Measurements from ENCODE around the gene MRPL55. TPM values are rescaled to one million over a fixed set of nuclear protein-coding genes. Genes with fewer than 3 reads are reported as not detected.

MRPL55 gene
- total and polyA plus RNA-seq, 2 experiments from 2014 or later: 57.5 to 95.1 TPM

GRCh38 chr1:228102791-228103620 is 6.1 kb downstream of the MRPL55 start, which contains the start of gene C1orf35:
TSS of gene C1orf35 (minus strand) at chr1:228103325. CDS start at chr1:228103227, 98 bp downstream.
- H3K4me1 ChIP-seq (ENCODE audit: insufficient read depth): peaks cover 9% of the 10 kb centered on the region
- in situ Hi-C loops (cut with MboI): no loop called here
- WGBS, 2 experiments (ENCODE audit: low coverage in 1 of 2, low lambda C conversion rate in 2 of 2, missing lambda C conversion rate in 2 of 2): 1% methylated on average over 58 to 83 of the region's 104 CpGs
- peaks cover 56% of the 10 kb centered on the region for H3K79me2 ChIP-seq (ENCODE audit: insufficient read depth)
- peak within 1 kb of the TSS; percentile 83 for H3K4me2 ChIP-seq (ENCODE audit: unreplicated experiment)
- H3K27me3 ChIP-seq (replicated peaks; ENCODE audit: insufficient read depth): no peaks in the 10 kb centered on the region
- peak within 1 kb of the TSS; percentile 75 for H3K27ac ChIP-seq
- H2AFZ ChIP-seq: peak within 1 kb of the TSS; percentile 95
- no peak for TF ChIP-seq EZH2 (IDR thresholded peaks at IDR 0.05; ENCODE audit: insufficient read depth, poor library complexity, severe bottlenecking)
- TF ChIP-seq EZH2phosphoT487 (IDR thresholded peaks at IDR 0.05; ENCODE audit: insufficient read depth, low read depth): no peak
- H3K9me3 ChIP-seq (ENCODE audit: low read depth): no peaks in the 10 kb centered on the region
- peaks cover 32% of the 10 kb centered on the region for H3F3A ChIP-seq (ENCODE audit: insufficient read depth)
- H3K9ac ChIP-seq: peak within 1 kb of the TSS; percentile 86
- H3K36me3 ChIP-seq (ENCODE audit: low read depth): peaks cover 16% of the 10 kb centered on the region; the same call in 1 of the 2 replicates
- peak; percentile 99 for DNase-seq
- peak within 1 kb of the TSS; percentile 88 for H3K4me3 ChIP-seq
- no peaks in the 10 kb centered on the region for H3K9me2 ChIP-seq (ENCODE audit: insufficient read depth)
- no peaks in the 10 kb centered on the region; the same call in 1 of the 2 replicates for H4K20me1 ChIP-seq (ENCODE audit: insufficient read depth)

- Histone ChIP-seq H3K79me2 (ENCODE audit: insufficient read depth) (peaks cover 56% of the 10 kb centered on the region), H2AFZ (peak overlapping the region; percentile 95; the same call in 1 of the 2 replicates), H3K4me3 (peak overlapping the region; percentile 88), H3K27ac (no peak overlapping the region), H3F3A (ENCODE audit: insufficient read depth) (peaks cover 33% of the 10 kb centered on the region), H3K9ac (peak overlapping the region; percentile 86), H3K4me2 (ENCODE audit: unreplicated experiment) (peak overlapping the region; percentile 50), H3K27me3 (replicated peaks; ENCODE audit: insufficient read depth) (no peaks in the 10 kb centered on the region), H3K9me3 (ENCODE audit: low read depth) (no peaks in the 10 kb centered on the region), H3K36me3 (ENCODE audit: low read depth) (peaks cover 20% of the 10 kb centered on the region; the same call in 1 of the 2 replicates), H3K9me2 (ENCODE audit: insufficient read depth) (no peaks in the 10 kb centered on the region), H3K4me1 (ENCODE audit: insufficient read depth) (peaks cover 9% of the 10 kb centered on the region), H4K20me1 (ENCODE audit: insufficient read depth) (no peaks in the 10 kb centered on the region; the same call in 1 of the 2 replicates)
- peak; percentile 66 for DNase-seq
- TF ChIP-seq EZH2 (IDR thresholded peaks at IDR 0.05; ENCODE audit: insufficient read depth, poor library complexity, severe bottlenecking) (no peak), EZH2phosphoT487 (IDR thresholded peaks at IDR 0.05; ENCODE audit: insufficient read depth, low read depth) (no peak)
- in situ Hi-C loops (cut with MboI): no loop called here
- 8 to 12% methylated on average over 32 to 56 of the region's 73 CpGs for WGBS, 2 experiments (ENCODE audit: low coverage in 1 of 2, low lambda C conversion rate in 2 of 2, missing lambda C conversion rate in 2 of 2)
Observed at GRCh38 chr1:228101994-228102790, 6.9 kb downstream of the MRPL55 start.

DNA sequence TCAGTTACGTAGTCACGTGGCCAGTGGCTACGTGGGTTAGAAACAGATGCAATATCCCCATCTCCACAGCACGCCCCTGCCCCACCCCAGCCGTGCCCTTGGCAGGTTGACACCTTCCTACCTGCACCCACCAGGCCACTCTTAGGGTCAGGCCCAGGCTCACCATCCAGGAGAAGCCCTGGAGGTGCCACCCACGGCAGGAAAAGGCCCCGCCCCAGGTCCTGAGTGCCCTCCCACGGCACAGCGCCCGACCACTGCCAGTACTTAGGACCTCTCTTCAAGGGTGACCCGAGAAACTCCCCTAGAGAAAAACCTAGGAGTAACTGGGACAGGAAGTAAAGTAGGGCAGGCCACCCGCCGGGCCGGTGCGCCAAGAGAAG is 7.5 kb downstream of the MRPL55 start:
- H3K4me1 ChIP-seq (ENCODE audit: insufficient read depth): peaks cover 9% of the 10 kb centered on the region
- H4K20me1 ChIP-seq (ENCODE audit: insufficient read depth): peaks cover 5% of the 10 kb centered on the region
- no peaks in the 10 kb centered on the region for H3K27me3 ChIP-seq (replicated peaks; ENCODE audit: insufficient read depth)
- H3K79me2 ChIP-seq (ENCODE audit: insufficient read depth): peaks cover 58% of the 10 kb centered on the region
- in situ Hi-C loops (cut with MboI): no loop called here
- no peak overlapping the region for H3K27ac ChIP-seq
- peak overlapping the region; percentile 50 for H3K4me2 ChIP-seq (ENCODE audit: unreplicated experiment)
- no peaks in the 10 kb centered on the region for H3K9me3 ChIP-seq (ENCODE audit: low read depth)
- H2AFZ ChIP-seq: no peak overlapping the region
- TF ChIP-seq EZH2phosphoT487 (IDR thresholded peaks at IDR 0.05; ENCODE audit: insufficient read depth, low read depth) (no peak), EZH2 (IDR thresholded peaks at IDR 0.05; ENCODE audit: insufficient read depth, poor library complexity, severe bottlenecking) (no peak)
- H3K9me2 ChIP-seq (ENCODE audit: insufficient read depth): no peaks in the 10 kb centered on the region
- peaks cover 33% of the 10 kb centered on the region for H3F3A ChIP-seq (ENCODE audit: insufficient read depth)
- H3K4me3 ChIP-seq: peak overlapping the region; percentile 88
- WGBS, 2 experiments (ENCODE audit: low coverage in 1 of 2, low lambda C conversion rate in 2 of 2, missing lambda C conversion rate in 2 of 2): 28 to 40% methylated on average over 13 to 15 of the region's 15 CpGs
- no peak for DNase-seq
- H3K9ac ChIP-seq: peak overlapping the region; percentile 86
- H3K36me3 ChIP-seq (ENCODE audit: low read depth): peaks cover 20% of the 10 kb centered on the region; the same call in 1 of the 2 replicates
